NCI-H2029 treated with DMSO at 0.1 percent for 48 hours (cell line): ENCODE results near the gene JMJD7.

ENCODE experiments used
- DNase-seq: peaks from one replicate; lab custom pipeline; 2025; lab: John Stamatoyannopoulos, UW

JMJD7 gene

GRCh38 chr15:41827880-41828806, at the start of gene JMJD7:
JMJD7 (plus strand) TSS chr15:41828092; CDS start chr15:41828125, 33 bp downstream.
- peak; percentile 34 for DNase-seq

GRCh38 chr15:41778521-41778920, 49.4 kb upstream of the JMJD7 start:
- DNase-seq: no peak

DNA sequence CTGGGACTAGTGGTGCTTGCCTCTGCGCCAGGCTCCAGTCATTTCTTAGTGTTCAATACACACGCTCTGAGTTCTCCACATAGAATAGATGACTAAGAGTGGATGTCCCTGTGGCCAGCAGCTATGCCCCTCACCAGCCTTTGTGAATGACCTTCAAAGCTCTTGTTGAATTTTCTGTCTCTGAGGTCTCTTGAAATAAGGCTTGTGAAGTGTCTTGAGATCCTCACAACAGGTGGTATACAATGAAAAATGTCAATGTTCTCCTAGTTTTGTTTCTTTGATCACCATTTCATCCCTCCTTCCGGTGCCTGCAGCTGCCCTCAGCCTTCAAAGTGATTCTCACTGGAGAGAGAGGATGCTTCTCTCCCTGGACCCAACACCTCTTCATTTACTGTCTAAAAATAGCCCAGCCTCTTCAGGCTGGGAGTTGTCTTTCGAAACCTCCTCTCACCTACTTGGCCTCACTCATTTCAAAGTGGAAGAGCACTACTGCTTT, 48.2 kb upstream of the JMJD7 start:
- DNase-seq: no peak

GRCh38 chr15:41780266-41780665, 47.6 kb upstream of the JMJD7 start:
- no peak for DNase-seq

DNA sequence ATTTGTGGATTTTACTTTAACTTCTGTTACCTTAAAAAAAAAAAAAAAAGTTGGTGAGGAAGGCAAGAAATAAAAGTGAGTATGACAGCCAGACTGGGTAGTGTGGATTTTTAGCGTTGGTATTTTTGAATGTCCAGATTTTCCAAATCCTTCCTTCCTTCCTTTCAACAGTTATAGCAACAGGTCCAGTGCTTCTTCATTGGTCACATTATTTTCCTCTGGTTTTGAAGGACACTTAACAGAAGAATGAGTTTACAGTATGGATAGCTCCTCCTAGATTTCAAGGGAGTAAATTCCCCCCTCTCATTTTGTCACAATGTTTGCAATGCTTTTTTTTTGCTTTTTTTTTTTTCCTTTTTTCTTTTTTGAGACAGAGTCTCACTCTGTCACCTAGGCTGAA, 47.2 kb upstream of the JMJD7 start:
- no peak for DNase-seq

- no peak for DNase-seq
Observed at GRCh38 chr15:41782371-41783282, 45.3 kb upstream of the JMJD7 start.

GRCh38 chr15:41783296-41783695, 44.6 kb upstream of the JMJD7 start:
- no peak for DNase-seq

DNA sequence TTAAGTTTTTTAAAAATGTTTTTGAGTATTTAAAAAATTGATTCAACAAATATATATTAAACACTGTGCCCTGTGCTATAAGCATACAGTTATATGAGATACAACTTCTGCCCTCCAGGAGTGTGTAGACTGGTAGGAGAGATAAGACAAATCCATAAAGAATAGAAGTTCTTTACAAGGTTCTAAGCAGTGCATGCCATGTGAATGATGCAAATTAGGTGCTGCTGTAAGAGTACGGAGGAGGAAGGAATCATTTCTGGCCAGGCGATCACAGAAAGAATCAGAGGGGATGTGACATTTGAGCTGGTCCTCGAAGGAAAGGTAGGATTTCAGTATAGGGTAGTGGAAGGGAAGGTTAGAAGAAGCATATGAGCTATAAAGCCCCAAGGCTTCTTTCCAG, 39.6 kb upstream of the JMJD7 start:
- no peak for DNase-seq

DNA sequence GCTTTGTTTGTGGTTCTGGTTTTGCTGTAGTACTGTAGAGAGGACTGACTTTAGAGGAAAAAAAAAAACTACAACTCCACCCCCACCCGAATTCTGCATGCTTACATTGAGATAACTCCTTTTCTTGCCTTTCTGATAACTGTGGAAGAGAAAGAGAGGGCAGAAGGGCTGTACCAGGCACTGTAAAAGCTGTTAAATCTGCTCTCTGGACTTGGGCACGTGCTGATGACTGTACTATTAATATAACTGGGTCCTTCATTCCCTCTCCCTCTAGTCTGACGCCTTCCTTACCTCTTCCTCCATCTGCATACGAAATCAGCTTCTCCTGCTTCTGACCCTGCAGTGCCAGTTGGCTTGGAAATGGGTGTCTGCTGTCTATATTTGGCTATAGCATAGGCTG, 38.7 kb upstream of the JMJD7 start:
- DNase-seq: no peak

DNA sequence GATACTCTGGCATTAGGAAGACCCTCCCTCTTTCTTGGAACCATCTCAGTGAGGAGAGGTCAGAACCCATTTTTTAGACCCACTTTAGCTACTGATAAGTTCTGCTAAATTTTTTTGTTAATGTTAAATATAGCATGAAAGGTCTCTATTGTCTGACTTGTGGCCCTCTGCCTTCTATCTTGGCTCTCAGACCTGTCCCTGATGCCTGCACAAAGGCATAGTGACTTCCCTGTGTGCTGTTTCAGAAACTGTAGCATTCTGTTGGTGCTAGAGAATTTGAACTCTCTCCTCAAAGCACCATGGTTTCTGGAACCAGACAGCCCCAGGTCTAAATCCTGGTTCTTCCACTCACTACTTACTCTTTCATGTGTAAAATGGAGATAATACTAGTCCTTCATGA, 38.2 kb upstream of the JMJD7 start:
- DNase-seq: no peak

DNA sequence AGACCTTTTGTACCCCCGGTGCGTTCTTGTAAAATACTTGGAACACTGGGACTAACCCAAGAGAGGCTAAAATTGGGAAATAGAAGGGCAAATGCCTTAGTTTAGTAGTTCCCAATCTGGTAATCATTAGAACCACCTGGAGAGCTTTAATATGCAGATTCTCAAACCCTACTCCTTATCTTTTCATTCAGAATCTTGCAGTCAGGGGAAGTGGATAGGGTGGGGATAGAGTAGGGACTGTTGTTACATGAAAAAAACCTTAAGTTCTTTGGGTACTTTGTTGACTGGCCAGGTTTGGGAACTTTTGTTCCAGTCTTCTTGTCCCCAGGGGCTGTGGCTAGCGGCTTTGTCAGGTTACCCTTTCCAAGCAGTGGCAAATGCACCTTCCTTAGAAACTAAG, 37.7 kb upstream of the JMJD7 start:
- DNase-seq: no peak

DNA sequence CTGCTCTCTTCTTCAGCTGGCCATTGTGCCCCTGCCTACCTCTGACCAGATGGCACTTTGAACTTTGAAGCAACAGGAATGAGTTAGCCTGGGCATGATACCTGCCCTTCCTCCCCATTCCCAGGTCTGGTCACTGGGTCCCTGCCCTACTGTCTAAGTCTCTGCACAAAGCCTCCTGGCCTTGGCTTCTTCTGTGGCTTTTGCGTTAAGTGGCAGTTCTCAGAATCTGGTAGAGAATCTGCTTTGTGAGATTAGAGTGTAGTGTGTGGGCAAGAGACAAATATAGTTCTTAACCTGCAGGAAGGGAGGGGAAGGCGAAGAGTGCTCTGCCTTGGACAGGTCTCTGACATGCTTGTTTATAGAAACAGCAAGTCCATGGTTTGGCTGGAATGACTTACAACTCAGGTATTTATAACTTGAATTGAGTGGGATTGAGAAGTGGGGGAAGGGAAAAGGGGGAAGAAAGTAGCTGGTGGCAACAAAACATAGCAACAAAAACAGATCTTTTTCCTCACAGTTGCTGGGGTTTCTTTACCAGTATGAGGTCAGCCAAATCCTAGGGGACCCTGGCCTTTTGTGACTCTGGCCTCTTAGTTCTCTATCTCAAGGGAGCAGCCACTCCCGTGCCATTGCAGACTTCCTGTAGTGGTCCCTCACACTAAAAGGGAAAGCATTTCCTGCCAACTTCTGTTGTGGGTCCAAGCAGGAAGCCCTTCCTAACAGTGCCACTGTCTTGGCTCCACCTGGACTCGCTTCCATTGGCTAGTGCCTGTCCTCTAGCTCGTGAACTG, 36.9 kb upstream of the JMJD7 start:
- no peak for DNase-seq

DNA sequence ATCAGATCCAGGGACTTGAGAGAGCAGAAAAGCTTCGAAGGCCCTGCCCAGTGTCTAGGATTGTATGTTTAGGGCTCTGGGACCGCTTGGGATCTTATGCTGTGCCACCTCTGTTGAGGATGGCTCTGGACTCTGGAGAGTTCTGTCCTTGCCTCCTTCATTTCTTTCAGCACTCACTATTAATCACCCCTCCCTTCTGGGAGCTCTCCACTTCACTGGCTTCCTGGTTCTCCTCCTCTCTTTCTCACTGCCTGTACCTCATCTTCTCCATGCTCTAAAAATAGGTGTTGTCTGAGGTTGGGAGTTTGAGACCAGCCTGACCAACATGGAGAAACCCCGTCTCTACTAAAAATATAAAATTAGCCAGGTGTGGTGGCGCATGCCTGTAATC, 36.4 kb upstream of the JMJD7 start:
- no peak for DNase-seq

- DNase-seq: no peak
Observed at GRCh38 chr15:41792000-41792637, 35.8 kb upstream of the JMJD7 start.

DNA sequence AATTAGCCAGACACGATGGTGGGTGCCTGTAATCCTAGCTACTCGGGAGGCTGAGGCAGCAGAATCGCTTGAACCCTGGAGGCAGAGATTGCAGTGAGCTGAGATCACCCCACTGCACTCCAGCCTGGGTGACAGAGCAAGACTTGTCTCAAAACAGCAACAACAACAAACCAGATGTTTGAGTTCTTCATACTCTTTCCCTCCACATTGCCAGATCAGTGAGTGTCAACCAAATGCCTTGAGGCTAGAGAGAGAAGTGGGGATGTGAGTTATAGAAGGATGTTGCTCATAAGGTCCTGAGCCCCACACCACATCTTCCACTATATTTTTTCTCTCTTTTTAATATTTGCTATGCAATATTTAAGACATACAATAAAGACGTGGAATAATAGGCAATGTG, 33.8 kb upstream of the JMJD7 start:
- DNase-seq: no peak

DNA sequence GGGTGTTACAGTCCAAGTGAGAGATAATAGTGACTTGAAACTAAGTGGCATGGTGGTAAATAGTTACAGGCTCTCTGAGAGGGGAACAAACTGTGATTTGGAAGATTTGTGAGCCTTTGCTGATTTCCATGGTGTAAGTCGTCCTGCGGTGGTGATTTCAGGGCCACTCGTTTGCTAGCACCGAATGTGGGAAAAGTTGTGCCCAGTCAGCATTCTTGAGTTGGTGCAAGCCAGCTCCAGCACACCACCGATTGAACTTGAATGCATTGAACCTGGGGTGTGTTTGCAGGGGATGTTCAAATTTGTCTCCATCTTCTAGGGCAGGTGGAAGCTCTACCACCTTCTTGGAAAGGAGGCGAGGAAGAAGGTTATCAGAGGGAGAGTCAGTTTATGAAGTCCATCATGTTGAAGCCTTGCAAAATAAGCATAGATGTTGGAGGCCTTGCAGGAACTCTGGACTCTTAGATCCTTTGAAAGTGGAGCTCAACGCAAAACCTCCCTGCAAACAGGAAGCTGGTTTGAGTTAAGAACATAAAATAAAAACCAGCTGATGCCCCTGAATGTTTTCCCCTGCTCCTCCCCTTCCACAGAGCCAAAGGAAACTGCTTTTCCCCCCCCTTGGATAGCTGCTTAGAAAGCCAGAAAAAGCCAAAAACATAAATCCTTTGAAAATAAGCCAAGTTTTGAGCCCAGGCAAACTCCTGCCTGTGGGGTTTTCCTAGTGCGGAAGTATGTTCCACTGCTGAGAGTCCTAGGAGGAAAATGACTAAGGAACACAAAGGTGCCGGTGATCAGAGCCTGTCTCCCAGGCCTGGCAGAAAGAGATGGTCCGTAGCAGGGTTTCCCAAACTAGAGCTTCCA, 31.7 kb upstream of the JMJD7 start:
- DNase-seq: no peak

GRCh38 chr15:41797201-41797944, 30.5 kb upstream of the JMJD7 start:
- DNase-seq: no peak

GRCh38 chr15:41798607-41799487, 29.0 kb upstream of the JMJD7 start:
- DNase-seq: no peak

DNA sequence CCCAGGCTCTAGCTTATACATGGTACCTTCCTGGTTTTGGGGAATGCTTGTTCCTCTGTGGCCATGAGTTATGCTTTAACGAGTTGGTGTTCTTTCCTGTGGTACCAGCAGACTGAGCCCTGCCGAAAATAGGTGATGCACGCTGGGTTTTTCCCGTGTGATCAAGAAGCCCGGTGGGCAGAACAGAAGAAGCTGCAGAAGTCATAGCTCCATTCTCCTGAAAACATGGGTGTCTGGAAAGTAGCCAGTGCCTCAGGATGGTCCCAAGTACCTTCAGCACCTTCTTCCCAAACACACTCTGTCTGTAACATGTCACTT, 28.4 kb upstream of the JMJD7 start:
- no peak for DNase-seq
